ENCODE measurements around the gene MSANTD2.
A peak's percentile ranks its signal among the peaks of the same experiment; 100 is the strongest.

Gene MSANTD2

DNA sequence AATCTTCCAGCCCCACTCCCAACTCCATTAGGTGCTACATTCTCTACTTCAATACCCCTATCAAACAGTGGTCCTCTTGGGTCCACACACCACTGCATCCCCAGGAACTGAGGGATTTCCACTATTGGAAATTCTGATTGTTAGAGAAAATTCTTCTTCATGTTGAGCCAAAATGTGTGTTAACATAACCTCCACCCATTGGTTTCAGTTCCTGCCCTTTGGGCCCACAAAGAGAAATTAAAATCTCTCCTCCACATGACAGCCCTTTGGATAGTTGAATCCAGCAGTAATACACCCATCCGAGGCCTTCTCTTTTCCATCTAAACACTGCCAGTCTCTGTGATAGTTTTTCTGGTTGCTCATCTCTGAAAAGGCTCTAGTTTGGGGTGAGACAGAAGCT lies 50.3 kb downstream of the MSANTD2 start:
- Histone ChIP-seq H3K27me3 (ENCODE audit: control insufficient read depth in 2 of 2, insufficient read depth in 2 of 2, low read length in 2 of 2) (peaks cover 0 to 3% of the 10 kb centered on the region in 2 donors), H3K4me3 (ENCODE audit: low read length in 2 of 2) (no peak overlapping the region), H3K36me3 (ENCODE audit: control insufficient read depth in 2 of 2, insufficient read depth in 2 of 2, low read length in 2 of 2) (no peaks in the 10 kb centered on the region), H3K4me1 (ENCODE audit: control insufficient read depth in 2 of 2, insufficient read depth in 2 of 2, low read length in 2 of 2) (peaks cover 40 to 48% of the 10 kb centered on the region in 2 donors), H3K9me3 (ENCODE audit: control insufficient read depth in 2 of 2, low read length in 2 of 2) (no peaks in the 10 kb centered on the region), H3K27ac (ENCODE audit: low read depth in 2 of 2, low read length in 2 of 2) (peak overlapping the region; percentile 14 to 49), H3K9ac (ENCODE audit: low read depth in 1 of 2, low read length in 2 of 2) (no peak overlapping the region)

- peak overlapping the region; percentile 55 to 93 for H3K27ac ChIP-seq (ENCODE audit: low read depth in 2 of 2, low read length in 2 of 2)
- H3K27me3 ChIP-seq (ENCODE audit: control insufficient read depth in 2 of 2, insufficient read depth in 2 of 2, low read length in 2 of 2): peaks cover 0 to 3% of the 10 kb centered on the region in 2 donors
- H3K4me3 ChIP-seq (ENCODE audit: low read length in 2 of 2): peak overlapping the region in 1 of 2 donors; percentile 7
- peaks cover 40 to 48% of the 10 kb centered on the region in 2 donors for H3K4me1 ChIP-seq (ENCODE audit: control insufficient read depth in 2 of 2, insufficient read depth in 2 of 2, low read length in 2 of 2)
- H3K36me3 ChIP-seq (ENCODE audit: control insufficient read depth in 2 of 2, insufficient read depth in 2 of 2, low read length in 2 of 2): no peaks in the 10 kb centered on the region
- no peaks in the 10 kb centered on the region for H3K9me3 ChIP-seq (ENCODE audit: control insufficient read depth in 2 of 2, low read length in 2 of 2)
- H3K9ac ChIP-seq (ENCODE audit: low read depth in 1 of 2, low read length in 2 of 2): peak overlapping the region in 1 of 2 donors; percentile 36
Observed at GRCh38 chr11:124748481-124749343, 51.5 kb downstream of the MSANTD2 start.

GRCh38 chr11:124748100-124748418 lies 52.1 kb downstream of the MSANTD2 start:
- Histone ChIP-seq H3K27me3 (ENCODE audit: control insufficient read depth in 2 of 2, insufficient read depth in 2 of 2, low read length in 2 of 2) (peaks cover 0 to 3% of the 10 kb centered on the region in 2 donors), H3K4me3 (ENCODE audit: low read length in 2 of 2) (no peak overlapping the region), H3K36me3 (ENCODE audit: control insufficient read depth in 2 of 2, insufficient read depth in 2 of 2, low read length in 2 of 2) (no peaks in the 10 kb centered on the region), H3K27ac (ENCODE audit: low read depth in 2 of 2, low read length in 2 of 2) (peak overlapping the region; percentile 55 to 93), H3K9ac (ENCODE audit: low read depth in 1 of 2, low read length in 2 of 2) (peak overlapping the region in 1 of 2 donors; percentile 36), H3K9me3 (ENCODE audit: control insufficient read depth in 2 of 2, low read length in 2 of 2) (no peaks in the 10 kb centered on the region), H3K4me1 (ENCODE audit: control insufficient read depth in 2 of 2, insufficient read depth in 2 of 2, low read length in 2 of 2) (peaks cover 34 to 44% of the 10 kb centered on the region in 2 donors)

GRCh38 chr11:124747406-124748099 lies 52.7 kb downstream of the MSANTD2 start:
- Histone ChIP-seq H3K9me3 (ENCODE audit: control insufficient read depth in 2 of 2, low read length in 2 of 2) (no peaks in the 10 kb centered on the region), H3K27me3 (ENCODE audit: control insufficient read depth in 2 of 2, insufficient read depth in 2 of 2, low read length in 2 of 2) (peaks cover 0 to 3% of the 10 kb centered on the region in 2 donors), H3K27ac (ENCODE audit: low read depth in 2 of 2, low read length in 2 of 2) (peak overlapping the region; percentile 69 to 93), H3K4me3 (ENCODE audit: low read length in 2 of 2) (no peak overlapping the region), H3K4me1 (ENCODE audit: control insufficient read depth in 2 of 2, insufficient read depth in 2 of 2, low read length in 2 of 2) (peaks cover 29 to 39% of the 10 kb centered on the region in 2 donors), H3K36me3 (ENCODE audit: control insufficient read depth in 2 of 2, insufficient read depth in 2 of 2, low read length in 2 of 2) (no peaks in the 10 kb centered on the region), H3K9ac (ENCODE audit: low read depth in 1 of 2, low read length in 2 of 2) (no peak overlapping the region)

GRCh38 chr11:124746621-124747243 lies 53.5 kb downstream of the MSANTD2 start:
- Histone ChIP-seq H3K36me3 (ENCODE audit: control insufficient read depth in 2 of 2, insufficient read depth in 2 of 2, low read length in 2 of 2) (no peaks in the 10 kb centered on the region), H3K4me1 (ENCODE audit: control insufficient read depth in 2 of 2, insufficient read depth in 2 of 2, low read length in 2 of 2) (peaks cover 26 to 35% of the 10 kb centered on the region in 2 donors), H3K9ac (ENCODE audit: low read depth in 1 of 2, low read length in 2 of 2) (peak overlapping the region; percentile 64 to 83), H3K4me3 (ENCODE audit: low read length in 2 of 2) (peak overlapping the region; percentile 76 to 91), H3K27ac (ENCODE audit: low read depth in 2 of 2, low read length in 2 of 2) (peak overlapping the region; percentile 87 to 93), H3K9me3 (ENCODE audit: control insufficient read depth in 2 of 2, low read length in 2 of 2) (no peaks in the 10 kb centered on the region), H3K27me3 (ENCODE audit: control insufficient read depth in 2 of 2, insufficient read depth in 2 of 2, low read length in 2 of 2) (peaks cover 0 to 5% of the 10 kb centered on the region in 2 donors)

DNA sequence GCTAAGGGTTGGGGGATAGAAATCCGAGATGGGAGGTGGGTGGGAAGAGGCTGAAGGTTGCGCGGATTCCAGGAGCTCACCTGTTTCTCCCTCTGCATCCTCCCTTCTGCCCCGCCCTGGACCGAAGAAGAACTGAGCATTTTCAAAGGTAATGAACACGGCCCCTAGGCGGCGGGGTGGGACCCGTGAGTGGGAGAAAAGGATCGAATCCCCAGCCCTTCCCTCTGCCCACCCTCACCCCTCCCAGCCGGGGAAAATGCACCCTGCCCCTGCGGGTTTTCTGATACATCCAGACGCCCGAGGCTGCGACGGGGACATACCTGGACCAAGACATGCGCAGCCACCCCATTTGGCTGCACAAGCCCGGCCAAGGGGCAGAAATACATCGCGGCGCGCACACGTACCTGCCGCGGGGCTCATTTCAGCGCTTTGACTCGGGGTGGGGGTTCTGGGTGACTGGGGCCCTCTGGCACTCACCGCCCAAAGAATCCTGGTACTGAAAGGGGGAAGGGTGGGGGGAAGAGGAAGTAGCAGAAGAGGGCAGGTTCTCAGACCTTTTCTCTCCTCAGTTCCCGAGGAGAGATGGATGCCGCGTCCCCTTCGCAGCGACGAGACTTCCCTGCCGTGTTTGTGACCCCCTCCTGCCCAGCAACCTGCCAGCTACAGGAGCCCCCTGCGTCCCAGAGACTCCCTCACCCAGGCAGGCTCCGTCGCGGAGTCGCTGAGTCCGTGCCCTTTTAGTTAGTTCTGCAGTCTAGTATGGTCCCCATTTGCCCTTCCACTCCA lies 54.2 kb downstream of the MSANTD2 start:
- H3K4me3 ChIP-seq (ENCODE audit: low read length in 2 of 2): peak overlapping the region; percentile 76 to 91
- H3K27ac ChIP-seq (ENCODE audit: low read depth in 2 of 2, low read length in 2 of 2): peak overlapping the region; percentile 87 to 93
- H3K36me3 ChIP-seq (ENCODE audit: control insufficient read depth in 2 of 2, insufficient read depth in 2 of 2, low read length in 2 of 2): no peaks in the 10 kb centered on the region
- H3K27me3 ChIP-seq (ENCODE audit: control insufficient read depth in 2 of 2, insufficient read depth in 2 of 2, low read length in 2 of 2): peaks cover 0 to 10% of the 10 kb centered on the region in 2 donors
- peak overlapping the region; percentile 64 to 83 for H3K9ac ChIP-seq (ENCODE audit: low read depth in 1 of 2, low read length in 2 of 2)
- peaks cover 26 to 31% of the 10 kb centered on the region in 2 donors for H3K4me1 ChIP-seq (ENCODE audit: control insufficient read depth in 2 of 2, insufficient read depth in 2 of 2, low read length in 2 of 2)
- no peaks in the 10 kb centered on the region for H3K9me3 ChIP-seq (ENCODE audit: control insufficient read depth in 2 of 2, low read length in 2 of 2)

GRCh38 chr11:124745270-124745834 lies 54.9 kb downstream of the MSANTD2 start:
- H3K4me1 ChIP-seq (ENCODE audit: control insufficient read depth in 2 of 2, insufficient read depth in 2 of 2, low read length in 2 of 2): peaks cover 29 to 32% of the 10 kb centered on the region in 2 donors
- no peaks in the 10 kb centered on the region for H3K9me3 ChIP-seq (ENCODE audit: control insufficient read depth in 2 of 2, low read length in 2 of 2)
- H3K27ac ChIP-seq (ENCODE audit: low read depth in 2 of 2, low read length in 2 of 2): no peak overlapping the region
- peak overlapping the region; percentile 76 to 91 for H3K4me3 ChIP-seq (ENCODE audit: low read length in 2 of 2)
- peak overlapping the region in 1 of 2 donors; percentile 4 for H3K9ac ChIP-seq (ENCODE audit: low read depth in 1 of 2, low read length in 2 of 2)
- no peaks in the 10 kb centered on the region for H3K36me3 ChIP-seq (ENCODE audit: control insufficient read depth in 2 of 2, insufficient read depth in 2 of 2, low read length in 2 of 2)
- H3K27me3 ChIP-seq (ENCODE audit: control insufficient read depth in 2 of 2, insufficient read depth in 2 of 2, low read length in 2 of 2): peaks cover 0 to 10% of the 10 kb centered on the region in 2 donors

- Histone ChIP-seq H3K4me3 (ENCODE audit: low read length in 2 of 2) (no peak overlapping the region), H3K27ac (ENCODE audit: low read depth in 2 of 2, low read length in 2 of 2) (no peak overlapping the region), H3K9me3 (ENCODE audit: control insufficient read depth in 2 of 2, low read length in 2 of 2) (no peaks in the 10 kb centered on the region), H3K36me3 (ENCODE audit: control insufficient read depth in 2 of 2, insufficient read depth in 2 of 2, low read length in 2 of 2) (no peaks in the 10 kb centered on the region), H3K9ac (ENCODE audit: low read depth in 1 of 2, low read length in 2 of 2) (no peak overlapping the region), H3K27me3 (ENCODE audit: control insufficient read depth in 2 of 2, insufficient read depth in 2 of 2, low read length in 2 of 2) (peaks cover 0 to 10% of the 10 kb centered on the region in 2 donors), H3K4me1 (ENCODE audit: control insufficient read depth in 2 of 2, insufficient read depth in 2 of 2, low read length in 2 of 2) (peaks cover 19 to 21% of the 10 kb centered on the region in 2 donors)
Observed at GRCh38 chr11:124743050-124743449, 57.2 kb downstream of the MSANTD2 start.

DNA sequence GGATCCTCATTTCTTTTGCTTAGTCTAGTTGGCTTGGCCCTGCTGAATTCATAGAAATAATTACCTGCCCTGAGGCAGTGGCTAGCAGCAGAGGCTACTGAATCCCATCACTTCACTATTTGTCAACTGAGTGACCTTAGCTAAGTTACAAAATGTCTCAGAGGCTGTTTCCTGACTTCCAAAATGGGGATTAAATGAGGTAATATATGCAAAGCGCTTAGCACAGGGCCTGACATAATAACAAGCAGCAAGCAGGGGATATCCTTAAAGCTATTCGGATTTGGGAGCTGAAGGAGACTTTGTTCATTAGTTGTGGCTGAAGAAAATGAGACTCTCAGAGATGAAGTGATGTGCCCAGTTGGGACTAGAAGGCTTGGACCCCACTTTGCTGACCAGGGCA lies 57.7 kb downstream of the MSANTD2 start:
- Histone ChIP-seq H3K9ac (ENCODE audit: low read depth in 1 of 2, low read length in 2 of 2) (no peak overlapping the region), H3K9me3 (ENCODE audit: control insufficient read depth in 2 of 2, low read length in 2 of 2) (no peaks in the 10 kb centered on the region), H3K27ac (ENCODE audit: low read depth in 2 of 2, low read length in 2 of 2) (no peak overlapping the region), H3K4me3 (ENCODE audit: low read length in 2 of 2) (no peak overlapping the region), H3K27me3 (ENCODE audit: control insufficient read depth in 2 of 2, insufficient read depth in 2 of 2, low read length in 2 of 2) (peaks cover 0 to 10% of the 10 kb centered on the region in 2 donors), H3K36me3 (ENCODE audit: control insufficient read depth in 2 of 2, insufficient read depth in 2 of 2, low read length in 2 of 2) (no peaks in the 10 kb centered on the region), H3K4me1 (ENCODE audit: control insufficient read depth in 2 of 2, insufficient read depth in 2 of 2, low read length in 2 of 2) (peaks cover 16 to 21% of the 10 kb centered on the region in 2 donors)

Data from mucosa of rectum (tissue), 2 donors.